ENCODE measurements around the gene FAM90A1.
A peak's percentile ranks its signal among the peaks of the same experiment; 100 is the strongest.
"Not testable (repeated sequence)": the region's sequence is repeated elsewhere in the genome, so short reads cannot be mapped to it uniquely, and the experiment has no call there.

FAM90A1 gene, protein sequence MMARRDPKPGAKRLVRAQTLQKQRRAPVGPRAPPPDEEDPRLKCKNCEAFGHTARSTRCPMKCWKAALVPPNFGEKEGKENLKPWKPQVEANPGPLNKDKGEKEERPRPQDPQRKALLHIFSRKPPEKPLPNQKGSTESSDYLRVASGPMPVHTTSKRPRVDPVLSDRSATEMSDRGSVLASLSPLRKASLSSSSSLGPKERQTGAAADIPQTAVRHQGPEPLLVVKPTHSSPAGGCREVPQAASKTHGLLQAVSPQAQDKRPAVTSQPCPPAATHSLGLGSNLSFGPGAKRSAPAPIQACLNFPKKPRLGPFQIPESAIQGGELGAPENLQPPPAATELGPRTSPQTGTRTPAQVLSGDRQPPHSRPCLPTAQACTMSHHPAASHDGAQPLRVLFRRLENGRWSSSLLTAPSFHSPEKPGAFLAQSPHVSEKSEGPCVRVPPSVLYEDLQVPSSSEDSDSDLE

DNA sequence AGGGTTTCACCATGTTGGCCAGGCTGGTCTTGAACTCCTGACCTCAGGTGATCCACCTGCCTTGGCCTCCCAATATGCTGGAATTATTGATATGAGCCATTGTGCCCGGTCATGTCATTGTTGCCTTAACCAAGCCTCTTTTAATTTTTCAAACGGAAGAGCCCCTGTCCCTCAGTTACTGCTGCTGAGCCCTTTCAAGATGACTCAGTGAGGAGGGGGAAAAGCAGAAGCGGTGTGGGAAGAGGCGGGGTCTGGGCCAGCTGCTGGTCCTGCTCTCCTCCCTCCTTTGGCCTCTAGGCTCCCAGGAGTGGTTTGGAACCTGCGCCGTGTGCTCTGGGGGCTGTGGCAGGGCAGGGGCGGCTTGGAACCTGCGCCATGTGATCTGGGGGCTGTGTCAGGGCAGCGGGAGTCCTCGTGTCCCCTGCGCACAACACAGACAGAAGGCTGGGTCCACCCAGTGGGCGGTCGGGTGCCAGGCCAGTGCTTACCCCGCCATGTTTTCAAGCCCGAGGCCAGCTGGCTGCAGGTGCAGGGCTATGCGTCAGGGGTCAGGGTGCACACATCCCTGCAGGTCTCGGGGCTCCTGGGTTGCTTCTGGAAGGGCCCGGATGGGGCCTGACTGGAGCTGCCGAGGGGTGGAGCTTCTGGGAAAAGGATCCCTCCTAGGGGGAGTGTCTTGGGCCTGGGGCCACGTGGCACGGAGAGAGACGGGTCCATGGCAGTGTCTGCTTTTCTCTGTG lies at the start of gene FAM90A1:
Gene FAM90A1, minus strand, starts transcription at position 627 of the 740 bp plus-strand sequence. CDS start 2,786 bp downstream, outside the sequence.
- not testable (repeated sequence) for DNase-seq (ENCODE audit: low read depth)

DNA sequence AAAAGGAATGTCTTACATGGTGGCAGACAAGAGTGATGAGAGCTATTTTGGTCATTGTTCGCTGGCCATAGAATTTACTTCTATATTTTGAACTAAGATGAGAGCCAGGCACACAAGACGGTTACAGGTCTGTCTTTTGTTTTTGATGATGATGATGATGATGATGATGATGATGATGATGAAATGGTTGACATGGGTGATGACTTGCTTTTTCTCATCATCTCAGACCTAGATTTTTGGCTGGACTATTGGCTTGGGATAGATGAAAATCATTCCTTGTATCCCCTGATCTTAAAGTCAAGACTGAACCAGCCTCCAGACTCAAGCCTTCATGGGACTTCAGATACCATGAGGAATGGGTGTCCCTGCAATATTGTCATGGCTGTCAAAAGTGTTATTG lies 49.0 kb upstream of the FAM90A1 start:
- not testable (repeated sequence) for DNase-seq (ENCODE audit: low read depth)

DNA sequence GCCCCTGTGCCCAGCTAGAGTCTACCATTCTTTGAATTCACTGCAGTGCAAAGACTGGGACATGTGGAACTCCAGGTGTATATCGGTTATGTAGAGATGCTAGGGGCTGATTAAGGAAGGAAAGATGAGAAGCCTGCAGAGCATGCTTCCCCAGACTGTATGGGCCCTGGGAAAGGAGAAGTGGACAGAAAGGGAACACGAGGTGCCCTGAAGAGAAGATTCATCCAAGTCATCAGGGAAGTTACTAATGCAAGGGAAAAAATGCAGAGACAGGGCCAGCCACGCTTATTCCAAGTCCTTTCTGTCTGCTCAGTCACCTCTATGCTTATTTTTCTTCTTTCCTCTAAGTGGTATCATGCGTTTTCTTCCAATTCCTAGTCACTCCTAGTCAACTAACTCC lies 39.3 kb upstream of the FAM90A1 start:
- not testable (repeated sequence) for DNase-seq (ENCODE audit: low read depth)

- DNase-seq (ENCODE audit: low read depth) = not testable (repeated sequence)
Observed at GRCh38 chr12:8264236-8264635, 36.8 kb upstream of the FAM90A1 start.

DNA sequence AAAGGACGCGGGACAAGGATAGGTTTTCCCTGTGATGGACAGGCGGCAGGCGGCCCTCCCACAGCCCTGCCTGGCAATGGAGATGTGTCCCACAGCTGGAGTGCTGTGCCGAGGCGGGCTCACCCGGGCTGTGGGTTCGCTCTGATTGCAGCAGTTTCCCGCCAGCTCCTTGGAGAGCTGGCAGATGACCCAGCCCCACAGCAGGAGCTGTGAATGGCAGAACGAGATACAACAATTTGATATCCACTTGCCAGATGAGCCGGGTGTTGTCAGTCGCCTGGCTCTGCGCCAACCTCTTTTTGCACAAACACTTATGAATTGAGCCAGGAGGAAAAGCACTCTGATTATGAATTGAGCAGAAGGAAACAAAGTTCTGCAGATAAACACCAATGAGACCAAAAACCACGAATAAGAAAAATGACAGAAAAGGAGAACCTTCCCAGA lies 33.7 kb upstream of the FAM90A1 start:
- not testable (repeated sequence) for DNase-seq (ENCODE audit: low read depth)

- not testable (repeated sequence) for DNase-seq (ENCODE audit: low read depth)
Observed at GRCh38 chr12:8256356-8256755, 28.9 kb upstream of the FAM90A1 start.

DNA sequence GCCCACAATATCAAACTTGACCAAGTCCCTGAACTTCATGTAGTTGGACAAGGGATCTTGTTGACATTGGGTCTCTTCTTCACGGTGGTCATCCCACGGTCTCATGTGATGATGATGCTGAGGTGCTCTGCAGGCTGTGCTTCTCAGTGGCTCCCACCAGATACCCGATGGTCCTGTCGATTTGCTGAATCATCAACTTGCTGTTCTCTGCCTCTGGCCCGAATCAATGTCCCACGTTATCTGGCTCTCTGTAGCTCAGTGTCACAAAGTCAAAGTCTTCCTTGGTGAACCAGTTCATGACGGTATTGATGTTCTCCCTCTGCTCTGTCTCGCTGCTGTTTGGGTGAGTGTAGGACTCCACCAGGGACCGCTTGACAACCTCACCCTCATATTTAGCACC lies 27.3 kb upstream of the FAM90A1 start:
- DNase-seq (ENCODE audit: low read depth) = not testable (repeated sequence)

DNA sequence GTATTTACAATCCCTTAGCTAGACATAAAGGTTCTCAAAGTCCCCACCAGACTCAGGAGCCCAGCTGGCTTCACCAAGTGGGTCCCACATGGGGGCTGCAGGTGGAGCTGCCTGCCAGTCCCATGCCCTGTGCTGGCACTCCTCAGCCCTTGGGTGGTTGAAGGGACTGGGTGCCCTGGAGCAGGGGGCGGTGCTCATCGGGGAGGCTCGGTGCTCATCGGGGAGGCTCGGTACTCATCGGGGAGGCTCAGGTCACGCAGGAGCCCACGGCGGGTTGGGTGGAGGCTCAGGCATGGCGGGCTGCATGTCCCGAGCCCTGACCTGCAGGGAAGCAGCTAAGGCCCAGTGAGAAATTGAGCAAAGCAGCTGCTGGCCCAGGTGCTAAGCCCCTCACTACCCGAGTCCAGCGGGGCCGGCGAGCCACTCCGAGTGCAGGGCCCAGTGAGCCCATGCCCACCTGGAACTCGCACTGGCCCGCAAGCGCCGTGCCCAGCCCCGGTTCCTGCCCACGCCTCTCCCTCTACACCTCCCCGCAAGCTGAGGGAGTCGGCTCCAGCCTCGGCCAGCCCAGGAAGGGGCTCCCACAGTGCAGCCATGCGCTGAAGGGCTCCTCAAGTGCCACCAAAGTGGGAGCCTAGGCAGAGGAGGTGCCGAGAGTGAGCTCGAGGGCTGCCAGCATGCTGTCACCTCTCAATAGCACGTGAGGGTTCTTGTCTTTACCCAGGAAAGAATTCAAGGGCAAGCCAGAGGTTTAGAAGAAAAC lies 24.8 kb upstream of the FAM90A1 start:
- not testable (repeated sequence) for DNase-seq (ENCODE audit: low read depth)

GRCh38 chr12:8251616-8252015 lies 24.2 kb upstream of the FAM90A1 start:
- not testable (repeated sequence) for DNase-seq (ENCODE audit: low read depth)

DNA sequence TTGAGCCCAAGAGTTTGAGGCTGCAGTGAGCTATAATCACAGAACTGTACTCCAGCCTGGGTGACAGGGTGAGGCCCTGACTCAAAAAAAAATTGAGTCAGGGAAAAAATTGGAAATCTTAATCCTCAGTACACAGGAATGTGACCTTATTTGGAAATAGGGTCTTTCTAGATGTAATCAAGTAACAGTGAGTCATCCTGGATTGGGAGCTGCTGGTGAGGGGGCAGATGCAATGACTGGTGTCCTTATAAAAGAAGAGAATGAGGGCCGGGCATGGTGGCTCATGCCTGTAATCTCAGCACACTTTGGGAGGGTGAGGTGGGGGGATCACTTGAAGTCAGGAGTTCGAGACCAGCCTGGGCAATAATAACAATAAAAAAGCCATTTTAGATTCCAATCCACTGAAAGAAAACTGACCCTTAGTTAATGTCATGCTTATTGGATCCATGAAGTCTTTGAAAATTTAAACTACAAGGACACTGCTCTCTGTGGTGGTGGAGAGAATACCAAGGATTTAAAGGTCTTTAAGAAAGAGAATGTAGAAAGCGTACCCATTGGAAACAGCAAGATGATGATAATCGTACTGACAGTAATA lies 19.6 kb upstream of the FAM90A1 start:
- not testable (repeated sequence) for DNase-seq (ENCODE audit: low read depth)

GRCh38 chr12:8243682-8244161 lies 16.3 kb upstream of the FAM90A1 start:
- DNase-seq (ENCODE audit: low read depth) = not testable (repeated sequence)

GRCh38 chr12:8242880-8243681 lies 15.7 kb upstream of the FAM90A1 start:
- DNase-seq (ENCODE audit: low read depth) = peak; percentile 99

GRCh38 chr12:8242622-8242879 lies 15.1 kb upstream of the FAM90A1 start:
- not testable (repeated sequence) for DNase-seq (ENCODE audit: low read depth)

DNA sequence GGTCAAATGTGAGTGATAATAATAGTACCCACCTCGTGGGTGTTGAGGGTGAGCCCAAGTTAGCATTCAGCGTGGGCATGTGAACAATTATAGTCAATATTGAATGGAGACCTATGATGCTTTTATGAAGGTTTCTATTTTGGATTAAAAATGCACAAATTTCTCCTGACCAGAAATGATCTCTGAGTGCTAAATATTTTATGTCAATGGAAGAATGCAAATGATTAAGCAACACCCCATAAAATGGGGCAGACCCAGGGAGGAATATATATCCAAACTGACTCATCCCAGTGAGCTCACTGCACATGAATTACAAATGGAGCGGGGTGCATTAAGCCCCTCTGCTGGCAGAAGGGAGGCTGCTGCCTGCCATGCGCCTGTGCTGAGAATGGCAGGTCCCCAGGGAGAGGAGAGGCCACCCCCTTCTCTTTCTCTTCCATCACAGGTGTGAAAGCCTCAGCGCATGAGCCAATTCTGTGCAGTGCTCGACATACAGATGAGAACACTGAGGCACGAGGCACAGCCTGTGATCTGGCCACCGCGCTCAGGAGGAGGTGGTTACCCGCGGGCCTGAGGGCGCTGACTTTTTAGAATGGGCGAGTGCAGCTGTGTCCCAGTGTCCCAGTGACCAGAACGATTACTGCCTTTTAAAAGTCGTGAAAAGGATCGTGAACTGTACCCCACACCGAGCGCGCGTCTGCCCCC lies 14.7 kb upstream of the FAM90A1 start:
- DNase-seq (ENCODE audit: low read depth) = not testable (repeated sequence)

DNA sequence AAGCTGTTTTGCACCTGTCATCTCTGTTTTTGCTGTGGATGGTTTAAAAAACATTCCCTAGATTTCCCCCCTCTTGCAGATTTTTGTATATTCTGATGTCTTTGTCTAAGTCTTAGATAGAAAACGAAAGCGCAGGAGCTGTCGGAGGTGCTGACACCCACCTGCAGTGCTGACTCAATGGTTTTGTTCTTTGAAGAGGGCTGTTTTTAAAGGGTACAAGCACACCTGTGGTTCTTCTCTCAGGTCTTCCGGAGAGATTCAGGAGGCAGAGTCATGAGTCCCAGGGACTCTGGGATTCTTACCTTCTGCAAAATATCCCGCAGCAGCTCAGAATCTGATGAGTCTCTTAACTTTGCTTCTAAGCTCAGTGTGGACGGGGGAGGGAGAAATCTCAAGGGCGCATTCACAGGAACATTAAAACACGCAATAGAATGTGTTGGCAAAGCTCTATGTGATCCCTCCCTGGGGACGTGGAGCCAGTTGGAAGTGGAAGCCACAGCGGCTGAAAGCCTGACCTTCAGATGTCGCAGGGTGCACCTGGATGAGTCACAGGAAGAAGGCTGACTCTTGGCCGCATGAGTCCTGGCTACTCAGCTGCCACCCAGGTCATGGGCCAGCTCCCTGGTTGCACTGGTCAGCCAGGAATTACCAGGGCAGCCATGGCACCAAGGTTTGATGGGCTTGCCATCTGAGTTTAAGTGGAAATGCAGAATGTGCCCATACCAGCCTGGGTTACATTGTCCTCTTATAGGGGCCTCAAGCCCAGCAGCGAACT lies 13.1 kb upstream of the FAM90A1 start:
- not testable (repeated sequence) for DNase-seq (ENCODE audit: low read depth)

GRCh38 chr12:8237031-8237430 lies 9.6 kb upstream of the FAM90A1 start:
- DNase-seq (ENCODE audit: low read depth) = not testable (repeated sequence)

DNA sequence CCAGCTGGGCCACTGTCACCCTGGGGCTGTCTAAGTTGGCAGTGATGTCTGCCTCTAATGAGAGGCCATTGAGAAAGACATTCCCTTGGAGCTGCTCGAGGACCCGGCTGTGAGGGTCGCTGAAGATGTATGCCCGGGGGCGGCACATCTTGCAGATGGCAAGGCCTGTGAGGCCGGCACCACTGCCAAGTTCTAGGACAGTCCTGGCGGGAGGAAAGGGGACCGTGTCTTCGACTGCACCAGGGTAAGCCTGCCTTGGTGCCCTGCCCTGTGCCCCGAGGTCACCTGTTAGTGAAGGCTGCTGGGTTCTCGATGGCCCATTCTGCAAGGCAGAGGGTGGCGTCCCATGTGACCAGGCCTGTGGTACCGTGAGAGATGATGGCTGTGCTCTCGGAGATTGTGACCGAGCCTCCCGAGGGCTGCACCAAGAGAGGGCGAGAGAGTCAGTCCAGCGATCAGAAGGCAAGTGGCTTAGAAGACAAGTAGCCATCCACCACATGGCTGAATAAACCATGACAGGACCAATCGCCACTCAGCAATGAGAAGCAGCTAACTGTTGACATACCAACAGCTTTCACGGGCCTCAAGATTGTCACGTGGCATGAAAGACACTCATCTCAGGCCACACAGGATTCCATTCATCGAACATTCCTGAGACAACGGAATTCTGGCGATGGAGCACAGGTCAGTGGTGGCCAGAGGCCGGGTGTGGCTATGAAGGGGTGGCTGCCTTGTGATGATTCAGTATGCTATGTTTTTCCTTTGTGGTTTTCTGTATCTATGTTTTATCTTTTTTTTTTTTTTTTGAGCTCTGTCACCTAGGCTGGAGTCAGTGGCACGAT lies 8.1 kb upstream of the FAM90A1 start:
- not testable (repeated sequence) for DNase-seq (ENCODE audit: low read depth)

DNA sequence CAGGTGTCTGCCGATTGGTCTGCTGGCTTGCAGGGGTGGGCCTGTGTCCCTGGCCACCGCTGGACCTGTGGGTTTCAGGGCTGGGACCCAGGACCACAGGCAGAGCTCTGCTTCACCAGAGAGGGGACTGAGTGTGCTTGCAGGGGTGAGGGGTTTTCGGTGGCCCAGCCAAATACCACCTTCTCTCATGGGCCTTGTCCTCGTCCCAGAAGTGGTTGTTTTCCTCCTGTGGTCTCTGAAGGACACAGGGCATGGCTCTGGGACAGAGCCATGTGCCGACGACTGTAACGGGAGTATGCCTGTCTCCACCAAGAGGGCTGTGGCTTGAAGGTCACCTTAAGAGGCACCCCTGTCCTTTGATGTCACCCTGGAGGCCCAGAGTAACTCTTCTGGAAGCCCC lies 7.3 kb upstream of the FAM90A1 start:
- DNase-seq (ENCODE audit: low read depth) = not testable (repeated sequence)

Measured in activated T-cell treated with anti-CD3 and anti-CD28 coated beads for 24 hours (primary cell).